K562 treated with DMSO at 1 percent for 4 hours (cell line): ENCODE results near the gene METTL13. TPM values are rescaled to one million over a fixed set of nuclear protein-coding genes. Genes with fewer than 3 reads are reported as not detected.

Source experiments
- total RNA-seq: library from RNA; unstranded; fragments of 300-600 nt; gene quantifications from 2 replicates; pipeline ENCODE4 v1.2.3, GENCODE V29; 2022; ENCODE audit not compliant: insufficient read depth

METTL13 gene
- total RNA-seq, result 37.0 and 37.8 TPM in 2 replicates

GRCh38 chr1:171781176-171781875, at the start of gene METTL13:
Gene METTL13 (plus strand): TSS chr1:171781660. CDS start chr1:171781968, 308 bp downstream.

GRCh38 chr1:171741872-171742576, 39.4 kb upstream of the METTL13 start, which contains the start of gene VAMP4:
Gene VAMP4 (minus strand): TSS chr1:171742065. CDS start chr1:171738414, 3,651 bp downstream.

GRCh38 chr1:171841050-171841910, 59.8 kb downstream of the METTL13 start, which contains the start of gene DNM3:
Gene DNM3 (plus strand): TSS chr1:171841498. CDS start chr1:171841657, 159 bp downstream.

Other genes with a start within 250 kb of the METTL13 start
- gene MYOCOS, start 159.4 kb upstream of the METTL13 start, total RNA-seq, result not detected in 2 replicates
- gene MYOC, start 129.0 kb upstream of the METTL13 start, total RNA-seq, result not detected in 2 replicates
- 5.4 and 6.9 TPM in 2 replicates for gene VAMP4, start 39.6 kb upstream of the METTL13 start, total RNA-seq
- gene DNM3, start 59.8 kb downstream of the METTL13 start, total RNA-seq, result 0.07 TPM in 1 of 2 replicates, not detected in the other